ENCODE measurements around the gene TOM1. TPM values are rescaled to one million over a fixed set of nuclear protein-coding genes. Genes with fewer than 3 reads are reported as not detected.

Gene TOM1
- total and polyA plus RNA-seq, 2 of the 13 experiments (the other 11 are each of a cell fraction or from before 2014, with no cell fraction given): 30.8 to 87.3 TPM

- TF ChIP-seq TERF1 (CRISPR knock-in tag; IDR thresholded peaks at IDR 0.05) (no peak), GMEB1 (CRISPR knock-in tag; IDR thresholded peaks at IDR 0.05; ENCODE audit: borderline replicate concordance) (no peak), PCBP2 (optimal IDR thresholded peaks at IDR 0.05; ENCODE audit: low read depth, low read length, poor library complexity, severe bottlenecking) (no peak), ZNF557 (CRISPR knock-in tag; IDR thresholded peaks at IDR 0.05) (no peak), ZNF292 (CRISPR knock-in tag; IDR thresholded peaks at IDR 0.05; ENCODE audit: borderline replicate concordance, low read depth) (no peak; the same call in 1 of the 2 replicates), MTF2 (CRISPR knock-in tag; IDR thresholded peaks at IDR 0.05; ENCODE audit: borderline replicate concordance) (no peak), JDP2 (CRISPR knock-in tag; IDR thresholded peaks at IDR 0.05; ENCODE audit: borderline replicate concordance) (no peak), ZNF33B (CRISPR knock-in tag; IDR thresholded peaks at IDR 0.05) (no peak), LBX2 (CRISPR knock-in tag; IDR thresholded peaks at IDR 0.05; ENCODE audit: borderline replicate concordance) (no peak), NR2F6 (IDR thresholded peaks at IDR 0.05) (peak; percentile 94), NR2F6 (CRISPR knock-in tag; IDR thresholded peaks at IDR 0.05) (peak; percentile 88), DNMT1 (CRISPR knock-in tag; IDR thresholded peaks at IDR 0.05) (no peak), ESRRA (CRISPR knock-in tag; IDR thresholded peaks at IDR 0.05; ENCODE audit: low read depth) (no peak), ZFP62 (CRISPR knock-in tag; IDR thresholded peaks at IDR 0.05) (no peak), HNRNPLL (IDR thresholded peaks at IDR 0.05; ENCODE audit: low read depth, low read length, poor library complexity, severe bottlenecking) (no peak), RBAK (CRISPR knock-in tag; IDR thresholded peaks at IDR 0.05) (no peak), ZNF18 (CRISPR knock-in tag; IDR thresholded peaks at IDR 0.05; ENCODE audit: insufficient replicate concordance) (no peak), CCAR2 (optimal IDR thresholded peaks at IDR 0.05; ENCODE audit: low read depth, low read length) (no peak), HIVEP1 (CRISPR knock-in tag; IDR thresholded peaks at IDR 0.05) (no peak), SP2 (CRISPR knock-in tag; IDR thresholded peaks at IDR 0.05) (no peak)
- TF ChIP-seq, protein P1, sequence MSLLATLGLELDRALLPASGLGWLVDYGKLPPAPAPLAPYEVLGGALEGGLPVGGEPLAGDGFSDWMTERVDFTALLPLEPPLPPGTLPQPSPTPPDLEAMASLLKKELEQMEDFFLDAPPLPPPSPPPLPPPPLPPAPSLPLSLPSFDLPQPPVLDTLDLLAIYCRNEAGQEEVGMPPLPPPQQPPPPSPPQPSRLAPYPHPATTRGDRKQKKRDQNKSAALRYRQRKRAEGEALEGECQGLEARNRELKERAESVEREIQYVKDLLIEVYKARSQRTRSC (CRISPR knock-in tag; IDR thresholded peaks at IDR 0.05; ENCODE audit: low read depth): no peak
- TF ChIP-seq, protein P2, sequence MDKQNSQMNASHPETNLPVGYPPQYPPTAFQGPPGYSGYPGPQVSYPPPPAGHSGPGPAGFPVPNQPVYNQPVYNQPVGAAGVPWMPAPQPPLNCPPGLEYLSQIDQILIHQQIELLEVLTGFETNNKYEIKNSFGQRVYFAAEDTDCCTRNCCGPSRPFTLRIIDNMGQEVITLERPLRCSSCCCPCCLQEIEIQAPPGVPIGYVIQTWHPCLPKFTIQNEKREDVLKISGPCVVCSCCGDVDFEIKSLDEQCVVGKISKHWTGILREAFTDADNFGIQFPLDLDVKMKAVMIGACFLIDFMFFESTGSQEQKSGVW (CRISPR knock-in tag; IDR thresholded peaks at IDR 0.05; ENCODE audit: borderline replicate concordance): no peak
Measured at GRCh38 chr22:35397095-35397904, 97.6 kb downstream of the TOM1 start (continued).
